Brain microvascular endothelial cell (primary cell): ENCODE data around the gene CYP4Z1.

ENCODE experiments used
- DNase-seq: peaks from one replicate; pipeline ENCODE4 v3.0.0-alpha.2; 2020
- H3K27ac ChIP-seq: fragments of 250-450 bp; sonication (Bioruptor Pico); 2 replicates; pipeline ENCODE4 v1.5.1; 2020; ENCODE audit warnings: mild to moderate bottlenecking, moderate library complexity
- H3K27me3 ChIP-seq: fragments of 250-450 bp; sonication (Bioruptor Pico); replicated peaks from 2 replicates; pipeline ENCODE4 v1.5.1; 2020; ENCODE audit warnings: mild to moderate bottlenecking
- H3K36me3 ChIP-seq: fragments of 250-450 bp; sonication (Bioruptor Pico); replicated peaks from 2 replicates; pipeline ENCODE4 v1.5.1; 2020; ENCODE audit warnings: mild to moderate bottlenecking
- H3K4me3 ChIP-seq: 2 replicates; pipeline ENCODE4 v1.5.1; 2011; ENCODE audit warnings: low read depth, mild to moderate bottlenecking, control low read depth, low read length, moderate library complexity
- CTCF ChIP-seq: IDR thresholded peaks from 2 replicates; pipeline ENCODE4 v1.5.1; 2011; ENCODE audit warnings: low read depth, mild to moderate bottlenecking, moderate library complexity, low read length, control low read depth, inconsistent platforms; ENCODE audit errors: missing control alignments
- in situ Hi-C: cut with HindIII; loops from 2 replicates; pipeline ENCODE4 v1.10.0; 2017; ENCODE audit warnings: low sequenced_read_pairs, low pct_ligation_motif_present

Gene CYP4Z1

GRCh38 chr1:47161298-47162040 lies 94.4 kb downstream of the CYP4Z1 start:
- H3K27me3 ChIP-seq: no peaks in the 10 kb centered on the region
- no peak for TF ChIP-seq CTCF
- in situ Hi-C loops: no loop called here

GRCh38 chr1:47164552-47164951 lies 97.5 kb downstream of the CYP4Z1 start:
- Histone ChIP-seq H3K27me3 (no peaks in the 10 kb centered on the region), H3K4me3 (no peak overlapping the region), H3K27ac (no peak overlapping the region), H3K36me3 (no peaks in the 10 kb centered on the region)
- in situ Hi-C loops: no loop called here
- no peak for TF ChIP-seq CTCF
- no peak for DNase-seq

More at GRCh38 chr1:47161298-47162040, 94.4 kb downstream of the CYP4Z1 start:
- H3K36me3 ChIP-seq: no peaks in the 10 kb centered on the region
- no peak for DNase-seq
- H3K27ac ChIP-seq: no peak overlapping the region
- H3K4me3 ChIP-seq: no peak overlapping the region
